ENCODE measurements around the gene TRPV4. TPM values are rescaled to one million over a fixed set of nuclear protein-coding genes. Genes with fewer than 3 reads are reported as not detected.

The TRPV4 gene
- polyA plus RNA-seq, 1 donor = 0.75 TPM

- no peak for DNase-seq (ENCODE audit: low read depth)
Measured at GRCh38 chr12:109741970-109742703, 91.1 kb downstream of the TRPV4 start.

DNA sequence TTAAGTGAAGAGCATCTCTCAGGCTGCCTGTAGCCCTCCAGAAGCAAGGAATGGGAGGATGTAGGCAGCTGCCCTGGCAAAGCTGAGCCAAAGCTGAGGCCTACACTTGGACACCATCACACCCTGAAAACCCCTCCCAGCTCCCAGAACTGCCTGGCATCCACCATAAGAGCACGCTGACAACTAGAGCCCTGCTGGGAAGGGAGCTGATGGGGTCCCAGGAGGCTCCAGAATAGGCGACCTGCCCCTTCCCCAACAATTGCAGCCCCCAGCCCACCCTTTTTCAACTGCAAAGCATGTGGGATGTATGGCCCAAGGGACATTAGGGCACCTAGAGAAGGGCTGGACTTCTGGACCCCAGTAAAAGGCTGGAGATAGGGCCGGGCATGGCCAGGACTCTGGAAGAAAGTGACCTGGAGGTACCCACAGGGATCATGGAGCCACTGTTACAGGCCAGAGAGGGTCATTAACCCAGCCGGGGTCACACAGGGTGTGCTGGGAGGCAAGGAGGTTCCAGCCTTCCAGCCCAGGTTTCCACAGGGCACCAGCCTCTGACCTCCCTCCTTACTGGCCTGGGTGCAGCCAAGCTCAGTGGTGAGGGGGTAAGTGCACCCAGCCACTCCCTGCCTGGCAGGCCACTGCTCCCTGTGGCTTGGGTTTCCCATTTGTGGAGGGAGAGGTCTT is 91.8 kb downstream of the TRPV4 start:
- DNase-seq (ENCODE audit: low read depth) = no peak

- DNase-seq (ENCODE audit: low read depth) = no peak
Measured at GRCh38 chr12:109740694-109741245, 92.4 kb downstream of the TRPV4 start.

GRCh38 chr12:109739747-109740693 is 93.2 kb downstream of the TRPV4 start:
- no peak for DNase-seq (ENCODE audit: low read depth)

DNA sequence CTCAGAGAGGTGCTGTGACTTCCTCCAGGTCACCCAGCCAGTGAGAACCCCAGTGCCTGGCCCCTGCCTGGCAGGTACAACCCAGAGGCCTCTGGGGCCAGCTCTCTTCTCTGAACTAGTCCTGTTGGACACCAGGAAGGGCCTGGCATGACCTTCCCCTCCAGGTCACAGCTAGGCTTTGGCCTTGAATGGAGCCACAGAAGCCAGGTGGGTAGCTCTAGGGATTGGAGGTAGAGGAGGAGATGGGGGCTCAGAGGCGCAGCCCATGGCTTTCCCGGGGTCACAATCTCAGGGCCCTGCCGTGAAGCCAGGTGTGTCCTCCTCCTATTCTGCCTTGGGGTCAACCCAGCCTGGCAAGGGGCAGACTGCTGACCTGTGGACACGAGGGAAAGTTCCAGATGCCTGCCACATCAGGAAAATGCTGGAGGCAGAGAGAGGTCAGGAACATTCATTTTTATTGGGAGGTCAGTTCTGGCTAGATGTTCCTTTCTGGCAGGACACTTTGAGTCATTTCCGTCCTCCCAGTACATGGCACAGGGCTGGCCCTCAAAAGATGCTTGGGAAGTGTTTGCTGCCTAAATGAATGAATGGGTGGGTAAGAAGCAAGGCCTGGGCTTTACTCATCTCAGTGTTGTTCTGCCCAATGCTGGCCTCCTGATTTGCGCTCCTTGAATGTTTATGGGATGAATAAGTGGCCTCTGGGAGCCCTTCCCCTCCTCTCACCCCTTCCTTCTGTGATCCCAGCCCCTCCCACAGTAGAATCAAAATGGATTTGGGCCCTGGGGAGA is 94.1 kb downstream of the TRPV4 start:
- DNase-seq (ENCODE audit: low read depth) = no peak

- no peak for DNase-seq (ENCODE audit: low read depth)
Measured at GRCh38 chr12:109738209-109738608, 95.0 kb downstream of the TRPV4 start.

GRCh38 chr12:109737631-109738030 is 95.6 kb downstream of the TRPV4 start:
- DNase-seq (ENCODE audit: low read depth) = no peak

DNA sequence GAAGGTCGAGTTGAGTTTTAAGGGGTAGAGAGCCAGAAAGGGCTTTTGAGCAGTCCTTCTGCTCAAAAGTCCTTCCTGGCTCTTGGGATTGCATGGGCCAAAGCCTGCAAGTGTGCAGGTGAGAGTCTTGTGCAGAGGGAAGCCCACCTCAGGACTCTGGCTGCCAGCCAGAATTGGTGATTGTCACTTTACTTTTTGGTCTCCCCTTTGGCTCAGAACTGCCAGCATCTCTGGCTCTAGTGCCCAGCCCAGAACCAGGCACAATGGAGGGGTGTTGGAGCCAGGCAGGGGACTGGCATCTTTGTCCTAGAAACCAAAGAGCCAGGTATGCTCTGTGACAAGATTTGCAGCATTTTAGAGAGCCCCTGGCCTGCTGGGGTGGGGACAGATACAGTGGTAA is 96.1 kb downstream of the TRPV4 start:
- DNase-seq (ENCODE audit: low read depth) = no peak

GRCh38 chr12:109736552-109737108 is 96.6 kb downstream of the TRPV4 start:
- no peak for DNase-seq (ENCODE audit: low read depth)

GRCh38 chr12:109735825-109736551 is 97.2 kb downstream of the TRPV4 start:
- no peak for DNase-seq (ENCODE audit: low read depth)

- no peak for DNase-seq (ENCODE audit: low read depth)
Measured at GRCh38 chr12:109735051-109735521, 98.1 kb downstream of the TRPV4 start.

GRCh38 chr12:109734219-109735000 is 98.8 kb downstream of the TRPV4 start:
- DNase-seq (ENCODE audit: low read depth) = no peak

Other genes with a start within 250 kb of the TRPV4 start
- gene FAM222A, start 119.6 kb downstream of the TRPV4 start, polyA plus RNA-seq (ENCODE audit: insufficient read length) = 9.8 TPM
- gene GLTP, start 47.1 kb upstream of the TRPV4 start, polyA plus RNA-seq (ENCODE audit: insufficient read length) = 19.3 TPM
- 21.0 TPM for gene TCHP, start 66.9 kb upstream of the TRPV4 start, polyA plus RNA-seq (ENCODE audit: insufficient read length)
- gene GIT2, start 163.0 kb upstream of the TRPV4 start, polyA plus RNA-seq (ENCODE audit: insufficient read length) = 50.8 TPM
- 43.4 TPM for gene ANKRD13A, start 166.0 kb upstream of the TRPV4 start, polyA plus RNA-seq (ENCODE audit: insufficient read length)
- 29.9 TPM for gene C12orf76, start 215.1 kb upstream of the TRPV4 start, polyA plus RNA-seq (ENCODE audit: insufficient read length)

Measured in forelimb muscle (tissue), 1 donor.